Hepatocyte (in vitro differentiated cells): ENCODE measurements around the gene ETS2.

Experiments used
- EZH2 ChIP-seq: fragments of 200-600 bp; sonication (generic); IDR thresholded peaks from 2 replicates; pipeline ENCODE4 v1.6.1; 2016; ENCODE audit warnings: antibody characterized with exemption, mild to moderate bottlenecking, borderline replicate concordance
- EZH2phosphoT487 ChIP-seq: fragments of 200-600 bp; sonication (generic); IDR thresholded peaks from one replicate; pipeline ENCODE4 v1.6.1; 2018; ENCODE audit warnings: antibody characterized with exemption, mild to moderate bottlenecking, low read depth, moderate library complexity; ENCODE audit not compliant: unreplicated experiment, severe bottlenecking
- TF ChIP-seq, protein P1 (sequence below): fragments of 200-600 bp; sonication (generic); IDR thresholded peaks from 2 replicates; pipeline ENCODE4 v1.5.1; 2016; ENCODE audit warnings: antibody characterized with exemption, mild to moderate bottlenecking; ENCODE audit not compliant: poor library complexity

DNA sequence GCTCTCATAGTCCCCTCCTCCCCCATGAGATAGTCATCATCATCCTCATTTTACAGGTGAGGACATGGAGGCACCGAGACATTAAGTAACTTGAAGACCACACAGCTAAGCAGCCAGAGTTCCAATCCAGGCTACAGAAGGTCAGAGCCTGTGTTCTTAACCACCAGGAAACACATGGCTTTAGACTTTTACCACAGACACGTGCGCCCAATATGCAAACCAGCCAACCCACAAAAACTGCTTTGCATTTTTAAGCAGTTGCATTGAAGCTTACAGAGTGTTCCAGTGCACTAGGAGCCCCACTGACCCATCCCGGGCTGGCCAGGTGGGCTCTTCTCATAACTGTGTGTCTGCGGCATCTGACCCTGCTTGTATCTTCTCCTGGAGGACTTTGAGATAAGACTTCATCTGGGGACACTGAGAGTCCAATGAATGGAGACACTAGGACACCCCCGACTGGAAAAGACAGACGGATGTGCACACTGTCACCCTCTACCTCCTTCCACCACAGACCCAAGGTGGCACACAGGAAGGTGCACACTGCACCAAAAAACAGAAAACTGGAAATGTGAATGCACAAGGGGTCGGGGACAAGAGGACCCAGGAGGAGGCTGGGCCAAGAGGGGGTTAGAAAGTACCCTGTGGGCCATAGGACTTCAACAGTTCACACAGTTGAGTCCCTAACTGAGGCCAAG is 56.4 kb downstream of the ETS2 start:
- TF ChIP-seq, protein P1, sequence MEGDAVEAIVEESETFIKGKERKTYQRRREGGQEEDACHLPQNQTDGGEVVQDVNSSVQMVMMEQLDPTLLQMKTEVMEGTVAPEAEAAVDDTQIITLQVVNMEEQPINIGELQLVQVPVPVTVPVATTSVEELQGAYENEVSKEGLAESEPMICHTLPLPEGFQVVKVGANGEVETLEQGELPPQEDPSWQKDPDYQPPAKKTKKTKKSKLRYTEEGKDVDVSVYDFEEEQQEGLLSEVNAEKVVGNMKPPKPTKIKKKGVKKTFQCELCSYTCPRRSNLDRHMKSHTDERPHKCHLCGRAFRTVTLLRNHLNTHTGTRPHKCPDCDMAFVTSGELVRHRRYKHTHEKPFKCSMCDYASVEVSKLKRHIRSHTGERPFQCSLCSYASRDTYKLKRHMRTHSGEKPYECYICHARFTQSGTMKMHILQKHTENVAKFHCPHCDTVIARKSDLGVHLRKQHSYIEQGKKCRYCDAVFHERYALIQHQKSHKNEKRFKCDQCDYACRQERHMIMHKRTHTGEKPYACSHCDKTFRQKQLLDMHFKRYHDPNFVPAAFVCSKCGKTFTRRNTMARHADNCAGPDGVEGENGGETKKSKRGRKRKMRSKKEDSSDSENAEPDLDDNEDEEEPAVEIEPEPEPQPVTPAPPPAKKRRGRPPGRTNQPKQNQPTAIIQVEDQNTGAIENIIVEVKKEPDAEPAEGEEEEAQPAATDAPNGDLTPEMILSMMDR: no peak
- TF ChIP-seq EZH2: no peak
- TF ChIP-seq EZH2phosphoT487: no peak
